Measurements from ENCODE around the gene LRP1.

The LRP1 gene

GRCh38 chr12:57138526-57139272, 10.4 kb downstream of the LRP1 start:
- no peak for DNase-seq (ENCODE audit: low read depth)

DNA sequence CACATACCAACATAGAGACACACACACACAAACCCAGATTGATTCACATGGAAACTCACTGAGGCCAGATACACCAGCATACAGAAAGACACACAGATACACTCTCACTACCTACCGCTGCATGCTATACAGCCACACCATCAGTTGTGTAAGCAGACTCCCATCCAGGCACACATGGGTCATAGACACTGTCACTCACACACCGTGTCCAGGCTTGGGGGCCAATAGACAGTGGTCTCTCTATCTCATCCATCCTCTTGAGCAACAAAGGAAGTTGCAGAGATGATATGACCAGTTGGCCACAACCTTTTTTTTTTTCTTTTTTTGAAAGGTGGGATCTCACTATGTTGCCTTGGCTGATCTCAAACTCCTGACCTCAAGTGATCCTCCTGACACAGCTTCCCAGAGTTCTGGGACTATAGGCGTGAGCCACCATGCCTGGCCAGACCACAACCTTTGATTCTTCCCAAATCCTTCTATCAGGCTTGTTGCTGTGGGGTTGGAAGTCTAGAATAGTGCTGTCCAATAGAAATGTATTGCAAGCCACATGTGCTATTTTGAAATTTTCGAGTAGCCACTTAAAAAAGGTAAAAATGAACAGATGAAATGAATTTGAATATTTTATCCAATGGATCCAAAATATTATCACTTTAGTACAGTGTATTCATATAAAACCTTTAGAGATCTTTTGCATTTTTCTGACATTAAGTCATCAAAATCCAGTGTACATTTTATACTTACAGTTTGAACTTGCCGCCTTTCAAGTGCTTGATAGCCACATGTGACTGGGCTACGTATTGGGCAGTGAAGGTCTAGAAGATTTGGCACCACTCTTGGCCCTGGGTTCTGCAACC, 11.7 kb downstream of the LRP1 start:
- DNase-seq (ENCODE audit: low read depth), result no peak

GRCh38 chr12:57141249-57141648, 13.0 kb downstream of the LRP1 start:
- no peak for DNase-seq (ENCODE audit: low read depth)

GRCh38 chr12:57142121-57142520, 13.8 kb downstream of the LRP1 start:
- DNase-seq (ENCODE audit: low read depth), result no peak

DNA sequence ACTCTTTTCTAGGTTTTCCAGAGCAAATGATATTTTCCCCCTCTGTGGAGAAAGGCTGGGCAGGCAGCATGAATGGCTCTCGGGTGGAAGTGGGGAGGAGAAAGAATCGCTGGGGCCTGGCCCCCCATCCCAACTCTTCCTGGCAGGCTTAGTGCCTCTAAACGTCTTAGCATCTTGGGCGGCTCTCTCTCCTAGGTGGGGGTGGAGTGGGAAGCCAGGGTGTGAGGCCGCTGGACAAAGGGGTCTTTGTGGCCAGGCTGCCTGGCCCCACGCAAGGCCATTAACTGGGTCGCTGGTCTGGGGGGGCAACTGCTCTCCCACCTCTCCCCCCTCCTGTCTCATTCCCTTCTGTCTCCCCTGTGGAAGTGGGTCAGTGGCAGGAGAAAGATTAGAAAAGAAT, 14.4 kb downstream of the LRP1 start:
- DNase-seq (ENCODE audit: low read depth), result no peak

DNA sequence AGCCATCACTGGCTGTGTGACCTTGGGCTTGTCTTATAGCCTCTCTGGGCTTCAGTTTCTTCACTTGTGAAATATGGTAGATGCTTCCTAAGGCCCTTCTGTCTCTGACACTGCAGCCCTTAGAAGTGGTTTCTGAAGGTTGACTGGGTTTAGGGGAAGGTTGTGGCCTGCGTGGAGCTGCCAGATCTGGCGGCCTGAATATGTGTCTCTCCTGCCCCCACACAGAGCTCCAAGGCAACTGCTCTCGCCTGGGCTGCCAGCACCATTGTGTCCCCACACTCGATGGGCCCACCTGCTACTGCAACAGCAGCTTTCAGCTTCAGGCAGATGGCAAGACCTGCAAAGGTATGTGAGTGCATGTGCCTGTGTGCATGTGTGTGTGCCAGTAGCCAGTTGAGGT, 15.2 kb downstream of the LRP1 start:
- no peak for DNase-seq (ENCODE audit: low read depth)

DNA sequence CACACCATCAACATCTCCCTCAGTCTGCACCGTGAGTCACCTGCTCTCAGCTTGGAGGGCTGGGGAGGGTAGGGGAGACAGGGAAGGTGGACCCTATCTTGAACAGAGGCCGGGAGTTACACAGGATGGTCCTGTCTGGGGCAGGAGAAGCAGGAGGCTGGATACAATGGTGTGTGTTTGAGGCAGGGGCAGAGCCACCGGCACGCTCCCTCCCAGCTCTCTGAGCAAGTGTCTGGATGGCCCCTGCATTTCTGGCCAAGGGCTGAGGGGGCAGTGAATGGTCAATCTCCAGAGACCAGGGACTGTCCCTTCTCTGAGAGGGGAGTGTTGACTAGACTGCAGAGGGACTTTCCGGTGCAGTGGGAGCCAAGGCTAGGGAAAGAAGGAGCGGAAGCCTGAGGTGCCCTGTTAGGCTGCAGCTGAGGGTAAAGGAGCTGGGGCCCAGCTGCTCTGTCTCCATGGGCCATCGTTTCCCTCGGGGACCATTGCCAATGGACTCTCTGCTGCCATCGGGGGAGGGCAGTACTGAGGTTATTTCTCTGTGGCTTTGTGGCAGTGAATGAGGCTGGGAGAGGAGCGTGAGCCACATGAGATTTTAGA, 17.3 kb downstream of the LRP1 start:
- DNase-seq (ENCODE audit: low read depth), result no peak

DNA sequence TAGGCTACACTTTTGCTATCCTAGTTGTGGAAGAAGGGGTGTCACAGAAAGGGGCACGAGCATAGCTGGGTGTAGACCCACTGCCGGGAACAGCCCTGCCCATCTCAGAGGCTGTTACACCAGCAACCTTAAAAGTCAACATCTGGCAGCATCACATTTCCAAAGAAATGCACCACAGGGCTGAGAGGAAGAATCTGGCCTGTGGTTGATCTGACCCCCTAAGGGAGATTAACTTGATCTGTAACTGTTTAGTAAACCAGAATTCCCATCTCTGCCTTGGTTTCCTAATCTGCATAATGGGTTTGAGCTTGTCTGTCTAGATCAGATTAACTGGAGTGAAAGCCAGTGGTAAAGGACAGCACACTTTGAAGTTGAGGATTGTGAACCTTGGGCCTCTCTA, 17.8 kb downstream of the LRP1 start:
- DNase-seq (ENCODE audit: low read depth), result no peak

DNA sequence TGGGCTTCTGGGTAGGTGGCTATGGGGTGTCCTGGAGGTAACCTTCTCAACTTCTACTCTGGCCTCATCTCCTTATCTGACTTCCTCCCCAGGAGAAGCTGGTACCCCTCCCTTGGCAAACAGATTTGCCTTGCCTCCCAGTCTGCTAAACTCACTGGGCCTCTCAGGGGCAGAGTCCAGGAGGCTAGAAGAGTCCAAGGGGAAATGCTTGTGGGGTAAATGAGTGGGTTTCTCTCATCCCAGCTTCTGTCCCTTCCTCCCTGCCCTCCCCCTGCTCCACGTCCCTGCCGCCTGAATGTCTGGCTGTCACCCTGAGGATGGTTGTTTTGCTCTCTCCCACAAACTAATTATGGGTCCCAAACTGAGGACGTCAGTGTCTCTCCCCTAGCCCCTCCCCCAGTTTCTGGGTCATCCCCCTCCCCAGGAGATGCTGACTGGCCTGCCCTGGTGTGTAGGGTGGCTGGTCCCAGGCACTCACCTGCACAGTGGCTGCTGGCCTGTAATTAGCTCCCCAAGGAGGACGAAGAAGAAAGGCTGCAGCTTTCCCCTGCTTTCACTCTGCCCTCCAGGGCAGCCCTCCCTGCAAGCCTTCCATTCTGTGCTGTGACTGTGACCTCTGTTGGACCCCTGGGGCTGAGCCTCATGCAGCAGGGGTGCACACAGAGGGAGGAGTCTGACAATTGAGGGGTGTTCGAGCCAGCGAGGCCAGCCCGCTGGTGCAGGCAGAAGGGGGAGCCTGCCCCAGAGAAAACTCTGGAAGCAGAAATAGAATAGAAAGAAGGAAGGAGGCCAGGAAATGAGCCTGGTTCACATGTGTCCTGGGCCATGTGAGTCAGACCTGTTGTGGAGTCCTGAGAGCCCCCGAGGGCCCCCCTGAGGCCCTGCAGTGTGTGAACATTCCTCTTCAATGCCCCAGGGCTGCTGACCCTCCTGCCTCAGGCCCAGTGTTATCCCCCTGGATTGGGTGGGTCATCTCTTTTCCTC, 19.0 kb downstream of the LRP1 start, which contains the start of gene LRP1-AS:
Gene LRP1-AS, minus strand, starts transcription at position 659 of the 984 bp plus-strand sequence.
- DNase-seq (ENCODE audit: low read depth), result no peak

- DNase-seq (ENCODE audit: low read depth), result no peak
Measured at GRCh38 chr12:57148469-57149244, 20.4 kb downstream of the LRP1 start.

DNA sequence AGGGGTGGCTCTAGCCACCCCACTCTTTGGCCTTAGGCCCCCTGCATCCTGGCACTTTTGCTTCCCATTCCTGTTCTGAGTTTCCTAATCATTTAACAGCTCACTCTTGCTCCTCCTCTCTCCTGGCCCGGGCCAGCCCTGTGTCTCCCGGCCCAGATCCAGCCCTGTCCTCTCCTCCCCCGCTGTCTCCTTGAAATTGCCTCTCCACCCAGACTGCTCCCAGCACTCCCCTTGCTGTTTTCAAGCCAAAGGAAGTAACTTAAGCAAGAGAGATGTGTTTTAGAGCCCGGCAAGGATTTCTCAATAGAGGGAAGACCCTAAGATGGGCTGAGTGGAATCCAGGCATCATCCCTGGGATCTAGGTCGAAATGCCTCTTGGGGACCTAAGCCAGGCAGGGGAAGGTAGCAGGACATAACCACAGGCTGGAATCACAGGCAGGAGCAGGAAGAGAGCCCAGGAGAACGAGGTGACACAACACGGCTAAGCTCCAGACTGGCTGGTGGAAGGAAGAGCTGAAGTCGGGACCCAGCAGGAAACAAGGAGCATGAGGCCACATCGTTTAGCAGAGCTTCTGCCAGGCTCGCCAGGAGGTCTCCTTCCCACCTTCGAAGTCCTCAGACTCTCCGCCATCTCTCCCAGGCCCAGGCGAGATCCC, 21.1 kb downstream of the LRP1 start:
- no peak for DNase-seq (ENCODE audit: low read depth)

- DNase-seq (ENCODE audit: low read depth), result no peak
Measured at GRCh38 chr12:57150400-57151000, 22.2 kb downstream of the LRP1 start.

DNA sequence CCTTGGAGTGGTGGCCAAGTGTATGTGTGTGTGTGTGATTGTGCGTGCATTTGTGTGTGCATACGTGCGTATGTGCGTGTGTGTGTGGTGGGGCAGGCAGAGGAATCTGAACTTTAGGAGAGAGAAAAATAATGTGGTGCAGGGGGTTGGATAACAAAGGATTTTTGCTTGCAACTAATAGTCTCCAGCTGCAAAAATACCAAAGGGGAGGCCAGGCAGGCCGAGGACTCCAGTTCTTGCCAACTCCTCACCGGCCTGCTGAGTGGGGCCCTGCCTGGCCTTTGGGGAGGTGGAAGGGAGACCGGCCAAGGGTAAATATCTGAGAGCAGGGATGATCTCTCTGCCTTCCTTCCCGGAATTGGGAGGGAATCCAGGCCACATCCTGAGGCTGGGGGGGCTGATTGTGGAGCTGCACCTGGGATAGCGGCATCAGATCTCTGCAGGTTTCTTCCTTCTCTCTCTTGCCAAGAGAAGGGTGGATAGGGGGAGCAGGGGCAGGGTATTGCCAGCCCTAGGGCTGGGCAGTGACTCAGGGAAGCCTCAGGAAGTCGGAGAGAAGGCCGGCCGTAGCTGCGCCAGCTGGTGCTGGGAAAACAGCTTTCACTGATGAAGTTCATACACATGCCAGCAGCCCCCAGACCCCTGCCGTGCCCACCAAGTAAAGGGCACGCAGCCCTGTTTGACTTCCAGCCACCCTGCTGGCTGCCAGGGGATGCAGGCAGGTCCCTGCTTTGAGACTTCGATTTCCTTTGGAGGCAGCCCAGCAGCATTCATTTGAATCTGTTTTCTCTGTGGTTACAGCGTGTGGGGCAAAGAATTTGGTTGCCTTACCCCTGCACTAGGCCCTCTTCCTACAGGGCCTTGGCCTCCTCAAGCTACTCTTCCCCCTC, 23.7 kb downstream of the LRP1 start:
- DNase-seq (ENCODE audit: low read depth), result no peak

DNA sequence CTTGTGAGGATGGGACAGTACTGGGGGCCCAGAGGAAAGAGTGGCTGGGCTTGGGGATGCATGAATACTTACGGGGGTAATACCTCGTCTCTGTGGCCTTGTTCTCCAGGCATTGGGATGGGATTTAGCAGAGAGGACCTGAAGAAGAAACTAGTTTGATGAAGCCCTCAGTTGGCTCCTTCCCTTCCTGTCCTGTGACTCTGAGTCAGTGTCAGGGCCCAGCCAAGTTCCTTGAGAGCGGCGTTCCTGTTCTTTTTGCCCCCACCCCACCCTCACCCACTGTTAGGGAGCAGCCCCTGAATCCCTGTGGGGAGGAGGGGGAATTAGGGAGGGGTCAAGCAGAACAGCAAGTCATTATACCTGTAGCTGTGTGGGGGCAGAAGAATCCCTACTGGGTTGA, 24.4 kb downstream of the LRP1 start:
- no peak for DNase-seq (ENCODE audit: low read depth)

DNA sequence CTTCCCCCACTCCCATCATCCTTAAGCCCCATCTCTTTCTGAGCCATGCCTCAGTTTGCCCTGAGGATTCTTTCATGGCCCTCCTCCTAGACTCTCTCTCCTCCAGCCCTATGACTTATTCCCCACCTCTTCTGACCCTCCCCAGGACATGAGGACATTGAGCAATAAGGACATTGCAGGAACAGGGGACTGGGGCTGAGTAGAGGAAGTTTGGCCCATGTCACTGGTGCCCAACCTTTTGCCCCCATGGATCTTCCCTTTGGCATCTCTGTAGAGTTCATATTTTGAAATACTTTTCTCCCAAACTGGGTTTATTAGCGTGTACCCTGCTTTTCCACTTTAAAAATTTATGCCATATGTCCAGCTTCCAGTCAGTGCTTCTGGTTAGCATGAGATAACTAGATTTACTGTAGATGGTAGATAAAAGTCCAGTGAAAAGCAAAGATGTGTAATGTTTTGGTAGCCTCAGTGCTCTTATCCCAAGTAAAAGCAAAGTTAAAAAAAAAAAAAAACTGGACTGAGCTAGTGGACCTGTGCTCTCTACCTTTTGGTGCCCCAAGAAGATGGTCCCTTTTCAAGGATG, 25.2 kb downstream of the LRP1 start:
- DNase-seq (ENCODE audit: low read depth), result no peak

GRCh38 chr12:57154076-57154475, 25.8 kb downstream of the LRP1 start:
- no peak for DNase-seq (ENCODE audit: low read depth)

GRCh38 chr12:57154804-57155434, 26.6 kb downstream of the LRP1 start:
- DNase-seq (ENCODE audit: low read depth), result no peak
